SW 1271 (cell line): ENCODE data around the gene CHTF8.

Experiments
- DNase-seq, 2 experiments: peaks; one replicate each; lab custom pipeline; 2025; lab: John Stamatoyannopoulos, UW

The CHTF8 gene

DNA sequence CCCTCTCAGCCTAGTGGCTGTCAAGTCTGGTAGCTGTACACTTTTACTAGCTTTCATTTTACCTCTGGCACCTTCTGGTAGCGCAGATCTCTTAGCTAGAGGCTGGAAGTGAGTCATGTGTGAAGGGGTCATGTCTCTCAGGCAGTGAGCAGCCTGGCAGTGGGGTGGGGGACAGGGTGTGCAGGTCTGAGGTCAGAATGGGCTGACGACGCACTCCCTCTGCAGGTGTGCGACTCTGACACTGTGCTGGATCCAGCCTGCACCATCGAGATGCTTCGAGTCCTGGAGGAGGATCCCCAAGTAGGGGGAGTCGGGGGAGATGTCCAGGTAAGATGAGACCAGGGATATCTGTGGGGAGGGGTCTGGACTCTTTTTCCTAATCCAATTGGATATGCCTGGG lies 19.2 kb downstream of the CHTF8 start:
- no peak for DNase-seq

DNA sequence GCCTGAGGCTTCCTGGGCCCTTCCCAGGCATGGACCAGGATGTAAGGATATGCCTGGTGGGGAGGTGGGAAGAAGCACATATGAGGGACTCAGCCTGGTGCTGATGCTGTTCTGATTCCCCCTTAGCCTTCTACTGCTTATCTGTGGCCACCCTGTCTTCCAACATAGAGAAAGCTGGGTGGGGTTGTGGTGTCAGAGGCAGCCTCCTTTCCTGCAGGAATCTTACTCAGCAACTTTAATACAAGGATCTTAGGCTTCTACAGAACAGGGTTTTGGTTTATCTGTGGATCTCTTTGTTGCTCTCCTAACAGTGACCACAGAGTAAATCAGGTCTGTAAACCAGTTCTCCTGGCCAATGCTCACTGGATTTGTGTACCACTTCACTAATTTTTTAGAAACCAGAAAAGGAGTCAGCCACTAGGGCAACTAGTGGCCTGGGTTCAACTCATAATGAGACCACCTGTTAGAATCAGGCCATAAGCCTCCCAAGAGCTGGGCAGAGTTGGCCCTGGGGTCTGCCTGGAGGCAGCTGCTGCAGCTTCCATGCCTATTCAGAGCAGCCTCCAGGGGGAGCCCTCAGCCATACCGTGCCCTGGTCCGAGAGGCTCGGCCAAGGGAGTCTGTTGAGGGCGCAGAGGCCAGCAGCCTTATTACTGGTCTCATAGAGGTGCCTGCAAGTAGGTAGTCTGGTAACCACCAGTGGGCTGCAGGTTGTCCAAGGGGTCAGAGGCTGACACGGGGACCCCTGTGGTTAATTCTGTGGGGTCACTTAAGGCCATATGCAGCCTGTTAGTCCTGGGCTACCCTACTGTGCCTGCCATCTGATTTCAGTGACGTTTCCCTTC lies 19.9 kb downstream of the CHTF8 start:
- DNase-seq, result peak in 1 of 2 experiments; percentile 35

DNA sequence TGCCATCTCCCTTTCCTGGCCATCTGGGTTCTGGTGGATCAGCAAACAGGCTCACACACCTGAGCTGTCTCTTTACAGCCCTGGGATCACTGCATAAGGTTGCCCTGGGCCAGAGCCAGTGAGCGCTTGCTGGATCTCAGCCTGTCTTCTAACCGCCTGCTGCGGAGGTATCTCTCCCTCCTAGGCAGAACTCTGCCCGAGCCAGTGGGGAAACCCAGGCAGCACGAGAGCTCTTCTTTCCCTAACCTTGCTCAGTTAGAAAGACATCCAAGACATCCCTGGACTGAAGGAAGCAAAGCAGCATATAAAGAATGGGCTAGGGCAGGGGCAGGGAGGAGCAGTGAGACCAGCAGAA lies 20.5 kb downstream of the CHTF8 start:
- DNase-seq, result no peak

DNA sequence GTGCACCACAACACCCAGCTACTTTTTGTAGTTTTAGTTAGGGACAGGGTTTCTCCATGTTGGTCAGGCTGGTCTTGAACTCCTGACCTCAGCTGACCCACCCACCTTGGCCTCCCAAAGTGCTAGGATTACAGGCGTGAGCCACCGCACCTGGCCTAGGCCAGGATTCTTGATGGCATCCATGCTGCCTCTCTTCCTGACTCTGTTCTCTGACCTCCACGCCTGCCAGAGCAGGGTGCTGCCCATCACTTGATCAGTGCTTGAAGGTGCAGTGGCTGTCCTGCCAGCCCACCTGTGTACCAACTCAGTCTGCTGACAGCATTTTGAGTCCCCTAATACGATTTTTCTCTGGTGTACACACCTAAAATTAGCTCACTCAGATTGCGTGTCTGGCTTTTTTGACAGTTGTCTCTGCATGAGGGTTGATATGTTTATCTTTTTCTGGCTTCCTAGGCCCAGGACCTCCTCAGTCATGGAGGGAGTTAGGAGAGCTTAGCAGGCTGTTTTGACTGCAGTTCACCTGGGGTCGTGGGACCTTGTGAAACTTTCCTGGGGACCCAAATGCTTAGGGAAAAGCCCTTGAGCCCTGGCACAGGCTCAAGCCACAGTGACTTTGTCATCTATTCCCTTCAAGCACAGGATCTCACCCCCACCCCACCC lies 21.0 kb downstream of the CHTF8 start:
- no peak for DNase-seq

DNA sequence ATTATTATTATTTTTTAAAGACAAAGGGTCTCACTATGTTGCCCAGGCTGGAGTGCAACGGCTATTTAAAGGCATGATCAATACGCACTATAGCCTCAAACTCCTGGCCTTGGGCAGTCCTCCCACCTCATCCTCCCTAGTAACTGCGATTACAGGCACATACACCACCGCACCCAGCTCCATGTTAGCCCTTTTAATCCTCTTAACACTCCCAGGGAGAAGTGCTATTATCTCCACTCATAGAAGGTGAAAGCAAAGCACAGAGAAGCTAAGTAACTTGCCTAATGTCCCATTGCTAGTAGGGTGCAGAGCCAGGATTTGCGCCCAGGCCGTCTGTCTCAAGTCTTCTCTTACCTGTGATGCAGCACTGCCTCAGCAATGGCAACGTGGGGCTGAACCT lies 22.0 kb downstream of the CHTF8 start:
- no peak for DNase-seq

DNA sequence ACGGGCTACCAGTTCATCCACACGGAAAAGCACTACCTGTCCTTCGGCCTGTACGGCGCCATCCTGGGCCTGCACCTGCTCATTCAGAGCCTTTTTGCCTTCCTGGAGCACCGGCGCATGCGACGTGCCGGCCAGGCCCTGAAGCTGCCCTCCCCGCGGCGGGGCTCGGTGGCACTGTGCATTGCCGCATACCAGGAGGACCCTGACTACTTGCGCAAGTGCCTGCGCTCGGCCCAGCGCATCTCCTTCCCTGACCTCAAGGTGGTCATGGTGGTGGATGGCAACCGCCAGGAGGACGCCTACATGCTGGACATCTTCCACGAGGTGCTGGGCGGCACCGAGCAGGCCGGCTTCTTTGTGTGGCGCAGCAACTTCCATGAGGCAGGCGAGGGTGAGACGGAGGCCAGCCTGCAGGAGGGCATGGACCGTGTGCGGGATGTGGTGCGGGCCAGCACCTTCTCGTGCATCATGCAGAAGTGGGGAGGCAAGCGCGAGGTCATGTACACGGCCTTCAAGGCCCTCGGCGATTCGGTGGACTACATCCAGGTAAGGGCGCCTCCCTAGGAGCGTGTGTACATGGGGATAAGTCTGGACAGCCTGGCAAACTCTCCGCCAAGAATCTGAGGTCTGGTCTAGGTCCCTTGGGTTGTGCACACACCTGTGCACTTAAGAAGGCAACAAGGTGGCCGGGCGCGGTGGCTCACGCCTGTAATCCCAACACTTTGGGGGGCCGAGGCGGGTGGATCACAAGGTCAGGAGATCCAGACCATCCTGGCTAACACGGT lies 22.7 kb downstream of the CHTF8 start:
- DNase-seq, result no peak

DNA sequence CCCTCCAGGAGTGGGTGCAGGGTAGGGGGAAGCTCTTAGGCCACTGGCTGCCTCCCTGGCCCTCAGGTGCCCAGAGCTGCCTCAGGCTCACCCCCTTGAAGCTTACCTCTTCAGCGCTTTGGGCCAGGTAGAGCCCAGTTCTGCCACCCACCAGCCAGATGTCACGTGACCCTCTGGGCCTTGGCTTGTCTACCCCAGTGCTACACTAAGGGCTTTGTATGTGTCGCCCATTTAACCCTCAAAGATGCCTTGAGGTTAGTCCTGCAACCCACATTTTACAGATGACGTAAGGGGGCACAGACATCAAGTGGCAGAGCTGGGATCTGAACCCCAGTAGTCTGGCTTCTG lies 23.5 kb downstream of the CHTF8 start:
- DNase-seq, result no peak

DNA sequence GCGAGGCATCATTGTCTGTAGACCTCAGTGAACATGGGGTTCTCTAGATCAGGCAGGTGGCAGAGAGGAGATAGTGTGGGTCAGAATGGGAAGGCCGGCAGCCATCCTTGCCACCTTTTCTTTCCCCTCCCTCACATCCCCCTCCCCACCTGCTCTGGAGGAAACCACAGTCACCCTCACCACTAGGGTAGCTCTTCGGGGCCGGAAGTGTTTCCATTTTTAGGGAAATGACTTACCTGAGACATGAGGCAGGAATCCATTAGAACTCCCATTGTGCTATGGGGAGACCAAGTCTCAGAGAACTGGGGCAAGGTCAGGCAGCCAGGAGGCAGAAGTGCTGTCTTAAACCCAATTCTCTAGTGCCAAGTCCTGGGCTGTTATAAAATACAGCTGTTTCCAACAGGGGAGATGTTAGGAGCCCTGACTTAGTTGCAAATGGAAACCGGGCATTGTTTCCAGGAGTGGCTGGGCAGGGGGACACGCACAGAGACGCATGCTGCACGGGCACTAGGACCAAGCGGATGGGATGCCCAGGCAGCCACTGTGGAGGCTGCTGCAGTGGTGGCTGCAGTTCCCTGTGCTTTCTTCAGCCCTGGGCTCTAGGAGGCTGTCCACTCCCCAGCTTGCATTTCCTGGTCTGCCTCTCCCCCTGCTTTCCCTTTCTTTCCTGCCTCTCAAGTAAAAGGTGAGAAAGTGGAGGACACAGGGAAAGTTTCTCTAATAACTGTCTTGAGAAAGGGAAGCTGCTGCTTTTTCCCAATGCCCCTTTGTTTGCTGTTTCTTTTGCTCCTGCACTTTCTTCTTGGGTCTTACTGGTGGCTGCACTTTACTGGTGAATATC lies 24.1 kb downstream of the CHTF8 start:
- no peak for DNase-seq

DNA sequence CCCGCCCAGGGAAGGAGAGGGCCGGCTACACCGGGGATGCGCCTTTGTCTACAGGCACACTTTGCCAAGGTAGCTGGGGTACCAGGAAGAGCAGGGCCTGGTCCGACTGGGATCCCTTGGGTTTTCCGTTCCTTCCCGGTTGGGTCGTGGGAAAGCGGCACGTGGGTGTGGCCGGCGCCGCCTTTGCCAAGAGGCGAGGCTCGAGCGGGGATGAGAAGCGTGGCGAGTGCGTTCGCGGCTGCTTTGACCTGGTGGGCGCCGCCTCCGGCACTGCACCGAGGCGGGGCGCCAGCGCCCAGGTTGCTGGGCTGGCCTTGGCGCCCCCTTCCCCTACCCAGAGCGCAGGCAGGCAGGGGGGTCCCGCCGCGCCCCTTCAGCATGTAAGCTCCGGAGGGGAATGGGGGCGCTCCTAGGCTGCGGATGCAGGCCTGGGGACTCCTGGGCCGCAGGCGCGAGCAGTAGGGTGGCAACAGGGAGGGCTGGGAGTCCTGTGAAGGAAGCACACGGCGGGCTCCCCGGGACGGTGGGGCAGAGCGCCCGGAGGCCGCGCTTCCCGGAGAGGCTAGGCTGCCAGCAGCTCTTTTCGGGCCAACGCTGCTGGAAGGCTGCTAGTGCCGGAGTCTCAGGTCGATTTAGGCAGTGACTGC lies 24.9 kb downstream of the CHTF8 start:
- no peak for DNase-seq

DNA sequence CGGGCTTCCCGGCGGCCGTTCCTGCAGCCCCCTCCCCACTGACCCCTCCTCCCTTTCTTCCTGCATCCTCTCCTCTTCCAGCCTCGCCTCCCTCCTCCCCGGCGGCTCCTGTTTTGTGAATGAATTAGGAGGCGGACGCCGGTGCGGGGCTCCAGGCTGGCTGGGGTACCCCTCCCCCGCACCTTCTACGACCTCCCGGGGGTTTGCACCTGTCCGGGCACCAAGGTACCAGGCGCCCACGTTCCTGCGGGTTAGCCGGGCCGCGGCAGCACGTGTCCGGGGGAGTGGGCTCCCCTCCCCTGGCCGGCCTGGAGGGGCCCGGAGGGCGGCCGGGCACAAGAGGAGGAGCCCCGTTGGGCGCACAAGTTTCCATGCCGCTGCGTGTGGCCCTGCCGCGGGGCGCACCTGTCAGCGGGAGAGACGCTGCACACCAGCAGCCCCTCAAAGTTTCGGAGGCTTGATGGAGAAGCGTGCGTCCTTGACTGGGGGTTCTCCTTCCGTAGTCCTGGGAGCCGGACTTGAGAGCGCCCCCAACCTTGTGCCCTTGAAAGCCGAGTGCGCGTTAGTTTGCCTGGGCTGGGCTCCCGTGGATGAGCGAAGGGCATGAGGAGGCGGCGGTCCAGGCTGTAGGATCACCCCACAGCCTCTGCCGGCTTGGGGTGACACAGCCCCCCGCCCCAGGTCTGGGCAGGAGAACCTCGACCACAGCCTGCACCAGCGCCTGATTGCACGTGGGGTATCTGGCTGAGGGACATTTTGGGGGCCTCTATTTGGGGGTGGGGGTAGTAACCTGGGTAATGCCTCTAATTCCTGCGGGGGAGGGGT lies 25.7 kb downstream of the CHTF8 start:
- DNase-seq, result no peak

DNA sequence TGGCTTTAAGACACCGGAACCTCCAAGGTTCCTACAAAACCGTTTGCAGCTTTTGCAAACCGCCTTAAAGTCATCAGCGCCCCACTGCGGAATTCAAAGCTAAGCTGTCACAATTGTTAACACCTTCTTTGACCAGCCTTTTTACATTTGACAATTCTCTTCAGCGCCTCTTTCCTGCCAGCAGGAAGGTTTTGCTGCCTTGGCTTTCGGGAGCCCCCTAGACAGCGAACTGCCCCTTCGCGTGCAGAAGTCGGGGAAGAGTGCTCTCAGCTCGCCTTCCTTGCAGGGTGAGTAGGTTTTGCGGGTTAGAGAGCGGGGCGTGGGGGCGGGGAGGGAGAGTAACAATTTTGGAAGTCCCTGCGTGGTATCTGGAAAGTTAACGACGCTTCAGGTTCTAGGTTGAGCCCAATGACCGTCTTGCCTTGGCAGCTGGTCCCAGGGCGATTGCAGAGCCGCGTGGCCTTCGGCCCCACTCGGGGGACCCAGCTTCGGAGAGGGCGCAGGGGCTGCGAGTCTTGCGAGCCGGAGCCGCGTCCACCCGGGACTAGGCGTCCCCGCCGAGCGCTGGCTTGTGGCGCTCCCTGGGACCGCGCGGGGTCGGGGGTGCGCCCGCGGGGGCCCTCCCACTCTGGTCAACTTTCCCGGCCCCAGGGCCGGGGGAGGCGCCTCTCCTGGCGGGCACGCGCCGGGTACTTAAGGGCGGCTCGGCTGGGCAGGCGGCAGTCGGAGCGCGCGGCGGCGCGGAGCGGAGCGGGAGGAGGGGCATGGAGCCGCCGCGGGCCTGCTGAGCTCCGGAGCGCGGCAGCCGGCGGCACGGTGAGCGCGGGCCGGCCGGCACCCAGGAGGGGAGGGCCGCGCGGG lies 26.7 kb downstream of the CHTF8 start, which contains the start of gene HAS3:
HAS3 (plus strand) TSS at position 153 of the 861 bp plus-strand sequence. CDS start 3,743 bp downstream, outside the sequence.
- peak; percentile 29 to 63 for DNase-seq

DNA sequence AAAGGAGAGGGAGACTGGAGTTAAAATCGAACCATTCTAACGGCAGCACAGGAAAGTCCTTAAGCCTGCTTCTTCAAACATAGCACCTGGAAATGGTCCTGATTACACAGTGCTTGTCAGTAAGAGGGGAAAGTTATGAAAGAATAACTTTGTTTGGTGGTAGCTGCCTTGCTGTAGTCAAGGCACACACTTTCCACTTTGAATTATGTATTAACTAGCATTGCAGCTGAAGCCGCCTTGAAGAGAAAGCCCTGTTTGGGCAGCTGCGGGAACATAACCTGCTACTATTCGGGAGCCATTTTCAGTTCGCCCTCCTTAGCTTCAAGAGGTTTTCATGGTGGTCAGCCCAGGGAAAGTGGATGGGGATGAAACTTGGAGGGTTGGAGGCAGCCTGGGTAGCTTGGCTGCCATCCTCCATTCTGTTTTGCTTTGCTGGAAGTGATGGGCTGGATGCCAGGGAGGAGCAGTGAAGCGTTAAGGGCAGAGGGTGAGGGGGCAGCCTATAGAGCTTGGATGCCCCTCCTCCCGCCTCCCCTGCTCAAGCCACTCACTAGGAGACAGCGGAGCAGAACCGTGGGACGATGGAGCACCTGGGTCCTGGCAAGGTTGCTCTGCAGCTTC lies 32.2 kb downstream of the CHTF8 start:
- DNase-seq, result no peak

DNA sequence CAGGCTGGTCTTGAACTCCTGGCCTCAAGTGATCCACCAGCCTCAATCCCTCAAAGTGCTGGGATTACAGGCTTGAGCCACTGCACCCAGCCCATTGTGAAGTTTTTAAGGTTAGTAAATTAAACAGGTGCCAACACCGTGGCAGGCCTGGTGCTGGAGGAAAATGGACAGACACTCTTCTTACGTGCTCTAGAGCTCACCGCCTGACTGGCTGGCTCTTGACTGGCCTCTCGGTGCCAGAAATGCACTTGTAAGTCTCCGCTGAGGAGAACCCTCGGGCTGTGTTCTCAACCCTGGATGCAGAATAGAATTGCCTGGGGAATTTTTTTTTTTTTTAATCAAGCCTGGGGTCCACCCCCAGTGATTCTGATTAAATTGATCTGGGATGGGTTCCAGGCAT lies 37.2 kb downstream of the CHTF8 start:
- DNase-seq, result no peak

DNA sequence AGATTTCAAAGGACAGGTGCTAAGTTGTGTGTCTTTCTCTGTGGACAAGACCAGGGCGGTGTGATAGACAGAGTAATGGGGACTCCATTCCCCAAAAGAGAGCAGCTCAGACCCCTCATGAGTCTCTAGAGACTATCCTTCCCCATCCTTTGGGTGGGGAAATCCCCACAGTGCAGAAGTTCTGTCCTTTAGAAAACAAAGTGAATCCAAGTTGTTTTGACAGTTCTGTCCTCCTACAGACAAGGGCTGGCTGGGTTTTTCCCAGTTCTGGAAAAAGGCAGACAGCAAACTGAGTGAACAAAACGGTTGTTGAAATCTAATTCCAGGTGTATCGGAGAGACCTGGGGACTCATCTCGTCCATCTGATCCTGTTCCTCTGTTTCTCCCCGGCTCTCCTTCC lies 37.9 kb downstream of the CHTF8 start:
- no peak for DNase-seq

DNA sequence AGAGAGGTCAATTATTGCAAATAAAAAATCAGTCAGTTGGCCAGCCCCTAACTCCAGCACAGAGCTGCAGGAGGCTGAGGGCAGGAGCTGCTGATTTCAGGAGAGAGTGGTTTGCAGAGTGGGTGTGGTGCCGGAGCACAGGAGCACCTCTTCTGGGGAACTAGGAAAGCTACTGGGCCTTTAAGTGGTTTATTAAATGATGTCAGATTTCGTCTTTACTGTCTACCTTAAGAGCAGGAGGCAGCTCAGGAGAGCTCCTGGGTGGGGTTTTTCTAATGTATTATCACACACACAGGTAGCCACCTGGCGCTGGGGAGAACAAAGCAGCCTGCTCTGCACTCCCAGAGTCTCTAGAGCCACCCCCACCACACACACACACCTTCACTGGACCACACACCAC lies 38.4 kb downstream of the CHTF8 start:
- DNase-seq, result no peak

DNA sequence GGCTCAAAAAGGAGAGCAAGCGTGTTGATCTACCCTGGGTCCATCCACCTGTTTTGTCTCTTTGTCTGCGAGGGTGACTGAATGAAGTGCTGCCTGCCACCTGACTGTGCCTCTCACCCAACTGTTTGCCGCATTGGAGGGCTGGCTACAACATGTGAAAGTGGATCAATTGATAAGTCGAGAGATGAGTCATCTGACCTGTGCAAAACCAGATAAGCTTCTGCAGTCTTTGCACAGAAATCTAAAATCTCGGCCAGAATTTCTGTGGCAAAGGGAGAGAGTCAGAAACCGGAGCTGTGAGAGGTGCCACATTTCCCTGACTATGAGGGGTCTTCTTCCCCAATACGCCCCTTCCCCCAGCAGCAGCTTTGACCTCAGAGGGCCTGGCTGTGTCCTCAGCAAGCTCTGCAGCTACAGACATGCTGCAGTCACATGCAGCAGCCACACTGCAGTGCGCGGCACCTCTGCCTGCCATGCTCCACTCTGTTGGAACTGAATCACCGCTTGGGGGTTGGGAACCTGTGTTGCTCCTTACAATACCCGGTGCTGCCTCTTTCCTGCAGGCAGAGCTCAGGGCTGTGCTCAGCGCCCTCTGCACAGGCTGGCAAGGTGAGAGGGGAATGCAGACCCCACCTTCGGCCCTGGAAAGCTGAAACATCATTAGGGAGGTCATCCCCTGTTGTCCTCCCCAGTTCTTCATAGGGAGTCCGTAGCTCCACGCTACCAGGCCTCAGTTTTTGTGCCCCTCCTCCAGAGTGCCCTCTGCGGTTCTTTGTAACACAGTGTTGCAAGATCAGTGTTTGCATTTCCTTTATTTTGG lies 43.1 kb downstream of the CHTF8 start:
- no peak for DNase-seq

DNA sequence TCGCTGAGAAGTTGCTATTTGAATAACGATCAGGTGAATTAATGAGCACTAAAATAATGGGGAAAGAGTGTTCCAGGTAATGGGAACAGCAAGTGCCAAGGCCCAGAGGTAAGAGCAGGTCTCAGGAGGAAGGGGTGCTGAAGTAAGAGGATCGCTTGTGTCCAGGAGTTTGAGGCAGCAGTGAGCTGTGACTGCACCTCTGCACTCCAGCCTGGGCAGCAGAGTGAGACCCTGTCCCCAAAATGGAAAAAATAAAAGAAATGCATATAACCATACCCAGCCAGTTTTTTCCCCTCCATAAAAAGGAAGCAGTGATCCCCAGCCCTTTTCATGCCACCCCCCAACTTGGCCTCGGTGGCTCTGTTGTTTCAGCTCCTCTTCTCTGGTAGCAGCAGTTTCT lies 43.7 kb downstream of the CHTF8 start:
- no peak for DNase-seq

DNA sequence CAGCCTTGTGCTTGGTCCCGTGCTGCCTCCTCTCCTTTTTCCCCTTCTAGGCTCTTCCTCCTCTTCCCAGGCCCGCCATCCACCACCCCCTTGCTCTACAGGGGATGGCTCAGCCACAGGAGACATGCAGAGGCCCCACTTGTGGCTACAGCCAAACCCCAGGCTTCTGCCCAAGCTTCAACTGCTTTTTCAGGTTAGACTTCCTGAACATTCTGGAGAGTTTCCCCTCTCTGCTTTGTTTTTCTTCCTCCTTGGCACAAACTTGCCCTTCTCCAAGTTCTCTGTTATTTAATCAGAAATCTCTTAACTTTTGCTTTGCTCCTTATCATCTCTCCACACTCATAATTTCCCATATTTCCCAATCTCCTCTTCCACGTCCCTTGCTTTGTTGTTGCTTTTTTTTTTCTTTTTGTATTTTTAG lies 45.2 kb downstream of the CHTF8 start:
- no peak for DNase-seq
